ENCODE results near the gene CPNE9. TPM values are rescaled to one million over a fixed set of nuclear protein-coding genes. Genes with fewer than 3 reads are reported as not detected.

The CPNE9 gene
- total RNA-seq, 2 donors from 2014 or later: 0.15 to 0.62 TPM

GRCh38 chr3:9767418-9767817 is 63.8 kb downstream of the CPNE9 start:
- H3K4me3 Mint-ChIP-seq: no peak overlapping the region
- H3K27me3 Mint-ChIP-seq (ENCODE audit: insufficient read depth): peaks cover 34% of the 10 kb centered on the region
- Histone ChIP-seq H3K9me3 (ENCODE audit: control insufficient read depth, low read length) (no peaks in the 10 kb centered on the region), H3K36me3 (ENCODE audit: control insufficient read depth, insufficient read depth, low read length) (peaks cover 7% of the 10 kb centered on the region), H3K27me3 (ENCODE audit: control insufficient read depth, insufficient read depth, low read length, poor library complexity, severe bottlenecking) (no peaks in the 10 kb centered on the region), H3K9ac (ENCODE audit: extremely low read depth, low read length, poor library complexity, severe bottlenecking) (no peak overlapping the region), H3K4me3 (ENCODE audit: low read length) (no peak overlapping the region), H3K4me1 (ENCODE audit: control insufficient read depth, insufficient read depth, low read length) (no peaks in the 10 kb centered on the region), H3K27ac (ENCODE audit: low read depth, low read length) (no peak overlapping the region)
- TF ChIP-seq CTCF (conservative IDR thresholded peaks at IDR 0.05): no peak
- H3K9me3 Mint-ChIP-seq: no peaks in the 10 kb centered on the region
- no peak for DNase-seq
- whole genome bisulfite sequencing, 2 experiments (ENCODE audit: insufficient coverage in 1 of 2, insufficient read length in 1 of 2): 83 to 87% methylated on average over 2 to 7 of the region's 7 CpGs
- H3K27ac Mint-ChIP-seq: no peak overlapping the region
- H3K4me1 Mint-ChIP-seq: peaks cover 6% of the 10 kb centered on the region
- peaks cover 3% of the 10 kb centered on the region for H3K36me3 Mint-ChIP-seq (ENCODE audit: low read depth)

- Histone ChIP-seq H3K27ac (ENCODE audit: low read depth, low read length) (no peak overlapping the region), H3K9ac (ENCODE audit: extremely low read depth, low read length, poor library complexity, severe bottlenecking) (no peak overlapping the region), H3K9me3 (ENCODE audit: control insufficient read depth, low read length) (no peaks in the 10 kb centered on the region), H3K4me1 (ENCODE audit: control insufficient read depth, insufficient read depth, low read length) (no peaks in the 10 kb centered on the region), H3K4me3 (ENCODE audit: low read length) (no peak overlapping the region), H3K36me3 (ENCODE audit: control insufficient read depth, insufficient read depth, low read length) (peaks cover 7% of the 10 kb centered on the region), H3K27me3 (ENCODE audit: control insufficient read depth, insufficient read depth, low read length, poor library complexity, severe bottlenecking) (no peaks in the 10 kb centered on the region)
- Mint-ChIP-seq H3K27me3 (ENCODE audit: insufficient read depth) (peaks cover 38% of the 10 kb centered on the region), H3K27ac (no peak overlapping the region), H3K4me1 (peaks cover 6% of the 10 kb centered on the region), H3K36me3 (ENCODE audit: low read depth) (peaks cover 3% of the 10 kb centered on the region), H3K9me3 (no peaks in the 10 kb centered on the region), H3K4me3 (no peak overlapping the region)
- TF ChIP-seq CTCF (conservative IDR thresholded peaks at IDR 0.05): no peak
- DNase-seq: no peak
- 89 to 93% methylated on average over 4 to 6 of the region's 6 CpGs for whole genome bisulfite sequencing, 2 experiments (ENCODE audit: insufficient coverage in 1 of 2, insufficient read length in 1 of 2)
These were observed 64.6 kb downstream of the CPNE9 start for GRCh38 chr3:9768141-9768775.

- TF ChIP-seq CTCF (conservative IDR thresholded peaks at IDR 0.05): no peak
- no peaks in the 10 kb centered on the region for H3K4me1 ChIP-seq (ENCODE audit: control insufficient read depth, insufficient read depth, low read length)
- H3K4me1 Mint-ChIP-seq: peaks cover 6% of the 10 kb centered on the region
- peaks cover 38% of the 10 kb centered on the region for H3K27me3 Mint-ChIP-seq (ENCODE audit: insufficient read depth)
- no peaks in the 10 kb centered on the region for H3K9me3 Mint-ChIP-seq
- peak overlapping the region; percentile 19 for H3K9ac ChIP-seq (ENCODE audit: extremely low read depth, low read length, poor library complexity, severe bottlenecking)
- H3K36me3 ChIP-seq (ENCODE audit: control insufficient read depth, insufficient read depth, low read length): peaks cover 7% of the 10 kb centered on the region
- H3K4me3 Mint-ChIP-seq: peak overlapping the region; percentile 58
- H3K27ac Mint-ChIP-seq: peak overlapping the region; percentile 60
- DNase-seq: no peak
- no peak overlapping the region for H3K27ac ChIP-seq (ENCODE audit: low read depth, low read length)
- 85 to 86% methylated on average over 2 to 5 of the region's 5 CpGs for WGBS, 2 experiments (ENCODE audit: insufficient coverage in 1 of 2, insufficient read length in 1 of 2)
- no peaks in the 10 kb centered on the region for H3K9me3 ChIP-seq (ENCODE audit: control insufficient read depth, low read length)
- no peaks in the 10 kb centered on the region for H3K27me3 ChIP-seq (ENCODE audit: control insufficient read depth, insufficient read depth, low read length, poor library complexity, severe bottlenecking)
- peak overlapping the region; percentile 80 for H3K4me3 ChIP-seq (ENCODE audit: low read length)
- peaks cover 3% of the 10 kb centered on the region for H3K36me3 Mint-ChIP-seq (ENCODE audit: low read depth)
These were observed 65.4 kb downstream of the CPNE9 start for GRCh38 chr3:9769012-9769411.
